Ovary (tissue), 9 donors: ENCODE data around the gene MXD4. TPM values are rescaled to one million over a fixed set of nuclear protein-coding genes. Genes with fewer than 3 reads are reported as not detected.
A peak's percentile ranks its signal among the peaks of the same experiment; 100 is the strongest.

Experiments
- DNase-seq, 5 donors: peaks; one replicate each; pipeline ENCODE4 v3.0.0-alpha.2; 2019 to 2020
- H3K27ac ChIP-seq, 2 donors: fragments of 200-600 bp; one replicate each; pipeline versions ENCODE4 v1.5.1 to v1.8.0; 2019 to 2022
- H3K27me3 ChIP-seq: fragments of 200-600 bp; one replicate; pipeline ENCODE4 v1.8.0; 2022
- H3K36me3 ChIP-seq: fragments of 200-600 bp; sonication (generic); one replicate; pipeline ENCODE4 v1.5.1; 2019
- H3K4me1 ChIP-seq: one replicate; pipeline ENCODE4 v1.8.1; 2013; ENCODE audit warnings: mild to moderate bottlenecking, moderate library complexity; ENCODE audit not compliant: insufficient read depth
- H3K4me3 ChIP-seq: fragments of 200-600 bp; sonication (generic); one replicate; pipeline ENCODE4 v1.5.1; 2017
- H3K9me3 ChIP-seq, 2 donors: fragments of 200-600 bp in 1 of 2; sonication (generic) in 1 of 2; one replicate each; pipeline versions ENCODE4 v1.5.1 to v1.8.1; 2013 to 2019; ENCODE audit warnings: mild to moderate bottlenecking in 1 of 2, moderate library complexity in 1 of 2
- EP300 ChIP-seq: sonication (generic); formaldehyde crosslinking; IDR thresholded peaks from one replicate; pipeline ENCODE4 v1.6.1; 2017; ENCODE audit warnings: antibody characterized with exemption
- POLR2A ChIP-seq: fragments of 450-650 bp; IDR thresholded peaks from one replicate; pipeline ENCODE4 v1.6.1; 2017; ENCODE audit warnings: antibody characterized with exemption, mild to moderate bottlenecking, moderate library complexity
- WGBS, 3 donors: extraction: QIAGEN DNeasy Blood & Tissue Kit in 1 of 3; methylation state at CpG; one replicate each; pipeline versions ENCODE4 v1.1.5 to v1.1.7; 2013 to 2017; 5-methylcytosine and 5-hydroxymethylcytosine counted together
- intact Hi-C, 4 donors: fragments of 100-400 bp; cut with DNase I; formaldehyde crosslinking; loops; one replicate each; pipeline versions ENCODE4 v1.11.0 to v1.15.1; 2022 to 2023
- polyA plus RNA-seq, 2 donors: library from polyadenylated mRNA; stranded (reverse); fragments of 200-250 nt in 1 of 2; fragments of 350-450 nt in 1 of 2; fragmentation: Illumina TruSeq in 1 of 2; extraction: RNeasy Lipid Tissue Mini Kit (QIAGEN cat#74804) in 1 of 2; gene quantifications; one replicate each; pipeline ENCODE4 v1.2.3, GENCODE V29; 2013 to 2014
- total RNA-seq, 7 donors: library from RNA; depleted of rRNA in 2 of 7; stranded (reverse); fragments of >200 nt in 2 of 7; fragmentation: NEBNext Ultra II Directional in 3 of 7; extraction: Animal tissue kit (Norgen Biotek cat#: 25700) in 3 of 7; gene quantifications; one replicate each; pipeline versions ENCODE4 v1.1.0 to v1.2.4, GENCODE V29; 2016 to 2023
- TF ChIP-seq, protein P1 (sequence below), 3 donors: fragments of 450-650 bp in 2 of 3; fragments of 200-600 bp in 1 of 3; IDR thresholded peaks; one replicate each; pipeline versions ENCODE4 v1.5.1 to v1.8.0; 2016 to 2022; ENCODE audit warnings: antibody characterized with exemption in 3 of 3, mild to moderate bottlenecking in 1 of 3
- donor health status: DM: no; HTN: no; CAD: no; lungs with moderate emphysema.
- donor health status: DM: no; HTN: no; CAD: no.
- donor health status: Bipolar disorder and iron deficiency.
- donor health status: DM: yes; HTN: yes; CAD: no.
- donor health status: DM: no; HTN: no; CAD: no.
- donor health status: DM: yes; HTN: yes; CAD: no.

MXD4 gene
- total and polyA plus RNA-seq, 9 donors = 10.3 to 51.4 (median 35.3) TPM

DNA sequence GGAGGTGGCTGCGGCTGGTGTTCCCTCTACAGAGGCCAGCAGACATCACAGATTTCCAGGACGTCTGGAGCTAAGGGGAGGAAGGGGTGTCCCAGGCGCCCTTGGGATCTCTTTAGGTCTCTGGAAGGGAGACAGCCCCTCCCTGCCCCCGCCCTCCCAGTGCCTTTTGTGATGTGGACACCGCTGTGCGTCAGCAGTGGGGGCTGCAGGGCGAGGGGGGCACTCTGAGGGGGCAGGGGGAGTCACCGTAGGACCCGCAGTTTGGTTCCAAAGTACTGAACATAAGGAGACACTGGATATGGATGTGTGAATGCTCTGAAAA is 25.6 kb upstream of the MXD4 start:
- 88 to 89% (median 89%) methylated on average over 9 of the region's 9 CpGs for WGBS, 3 donors
- no peak overlapping the region for H3K27ac ChIP-seq
- H3K4me1 ChIP-seq = no peaks in the 10 kb centered on the region
- intact Hi-C loops = no loop called here
- peak in 1 of 5 donors; percentile 21 for DNase-seq
- H3K36me3 ChIP-seq = no peaks in the 10 kb centered on the region
- H3K27me3 ChIP-seq = no peaks in the 10 kb centered on the region
- H3K9me3 ChIP-seq = no peaks in the 10 kb centered on the region
- TF ChIP-seq, protein P1, sequence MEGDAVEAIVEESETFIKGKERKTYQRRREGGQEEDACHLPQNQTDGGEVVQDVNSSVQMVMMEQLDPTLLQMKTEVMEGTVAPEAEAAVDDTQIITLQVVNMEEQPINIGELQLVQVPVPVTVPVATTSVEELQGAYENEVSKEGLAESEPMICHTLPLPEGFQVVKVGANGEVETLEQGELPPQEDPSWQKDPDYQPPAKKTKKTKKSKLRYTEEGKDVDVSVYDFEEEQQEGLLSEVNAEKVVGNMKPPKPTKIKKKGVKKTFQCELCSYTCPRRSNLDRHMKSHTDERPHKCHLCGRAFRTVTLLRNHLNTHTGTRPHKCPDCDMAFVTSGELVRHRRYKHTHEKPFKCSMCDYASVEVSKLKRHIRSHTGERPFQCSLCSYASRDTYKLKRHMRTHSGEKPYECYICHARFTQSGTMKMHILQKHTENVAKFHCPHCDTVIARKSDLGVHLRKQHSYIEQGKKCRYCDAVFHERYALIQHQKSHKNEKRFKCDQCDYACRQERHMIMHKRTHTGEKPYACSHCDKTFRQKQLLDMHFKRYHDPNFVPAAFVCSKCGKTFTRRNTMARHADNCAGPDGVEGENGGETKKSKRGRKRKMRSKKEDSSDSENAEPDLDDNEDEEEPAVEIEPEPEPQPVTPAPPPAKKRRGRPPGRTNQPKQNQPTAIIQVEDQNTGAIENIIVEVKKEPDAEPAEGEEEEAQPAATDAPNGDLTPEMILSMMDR (IDR thresholded peaks at IDR 0.05) = no peak
- no peak for TF ChIP-seq POLR2A
- no peak for TF ChIP-seq EP300
- no peak overlapping the region for H3K4me3 ChIP-seq

DNA sequence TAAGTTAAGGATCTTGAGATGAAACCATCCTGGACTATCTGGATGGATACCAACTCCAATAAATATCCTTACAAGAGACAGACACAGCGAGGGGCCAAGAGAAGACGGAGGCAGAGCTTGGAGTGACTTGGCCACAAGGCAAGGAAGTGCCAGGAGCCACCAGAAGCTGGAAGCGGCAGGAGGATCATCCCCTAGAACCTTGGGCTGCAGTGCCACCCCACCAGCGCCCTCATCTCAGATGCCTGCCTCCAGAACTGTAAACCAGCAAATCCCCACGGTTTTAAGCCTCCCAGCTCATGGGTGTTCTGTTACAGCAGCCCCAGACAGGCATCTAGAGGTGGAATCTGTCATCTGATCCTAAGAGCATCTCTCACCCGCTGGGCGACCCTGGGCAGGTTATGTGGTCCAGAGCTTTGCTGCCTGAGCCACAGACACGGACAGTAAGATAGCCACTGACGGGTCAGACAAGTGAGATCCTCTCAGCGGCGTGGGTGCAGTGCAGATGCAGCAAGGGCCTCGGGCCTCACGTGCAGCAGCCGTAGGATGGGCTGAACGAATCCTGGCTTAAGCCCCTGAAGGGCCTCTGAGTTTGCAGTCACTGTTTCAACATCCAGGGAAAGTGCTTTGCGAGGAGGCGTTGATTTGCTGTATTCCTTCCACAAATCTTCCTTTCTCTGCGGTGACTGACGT is 25.1 kb upstream of the MXD4 start:
- no peak for TF ChIP-seq EP300
- TF ChIP-seq, protein P1 (IDR thresholded peaks at IDR 0.05) = no peak
- Histone ChIP-seq H3K4me1 (no peaks in the 10 kb centered on the region), H3K27ac (no peak overlapping the region), H3K9me3 (no peaks in the 10 kb centered on the region), H3K27me3 (no peaks in the 10 kb centered on the region), H3K36me3 (no peaks in the 10 kb centered on the region), H3K4me3 (no peak overlapping the region)
- 75 to 85% (median 78%) methylated on average over 19 of the region's 19 CpGs for WGBS, 3 donors
- intact Hi-C loops = no loop called here
- DNase-seq = peak in 1 of 5 donors; percentile 15

DNA sequence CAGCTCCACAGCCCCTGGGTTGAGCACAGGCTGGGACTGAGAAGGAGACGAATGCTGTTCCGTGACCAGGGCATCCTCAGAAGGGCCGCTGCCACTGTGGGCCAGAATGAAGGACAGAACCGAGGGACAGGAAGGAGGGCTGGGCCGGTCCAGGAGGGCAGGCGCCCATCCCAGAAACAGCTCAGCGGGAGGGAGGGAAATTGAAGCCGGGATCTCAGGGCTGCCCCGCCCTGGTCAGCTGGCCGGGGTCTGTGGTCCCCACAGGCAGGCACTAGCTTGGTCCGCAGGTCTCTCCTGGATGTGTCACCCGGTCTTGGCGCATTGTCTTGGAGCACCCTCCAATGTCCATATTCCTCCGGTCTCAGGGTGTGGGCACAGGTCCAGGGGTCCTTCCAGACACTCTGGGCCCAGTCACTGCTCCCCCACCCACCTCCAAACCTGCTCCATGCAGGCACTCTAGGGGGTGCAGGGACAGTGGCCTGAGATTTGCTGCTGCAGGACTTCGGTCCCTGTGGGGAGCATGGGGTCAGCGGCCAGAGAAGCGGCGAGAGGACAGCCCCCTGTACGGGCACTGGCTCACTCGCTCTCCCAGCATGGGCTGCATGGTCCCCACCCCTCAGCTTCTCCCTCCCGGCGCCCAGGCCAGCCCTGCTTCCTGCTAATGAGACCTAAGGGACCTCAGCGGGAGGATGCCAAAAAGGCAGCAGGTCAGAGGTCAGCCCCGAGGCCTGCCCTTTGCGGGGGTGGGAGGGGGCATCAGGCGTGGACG is 23.9 kb upstream of the MXD4 start:
- intact Hi-C loops = no loop called here
- Histone ChIP-seq H3K27ac (no peak overlapping the region), H3K4me1 (no peaks in the 10 kb centered on the region), H3K4me3 (no peak overlapping the region), H3K9me3 (no peaks in the 10 kb centered on the region), H3K27me3 (no peaks in the 10 kb centered on the region), H3K36me3 (no peaks in the 10 kb centered on the region)
- TF ChIP-seq POLR2A = no peak
- no peak for TF ChIP-seq EP300
- TF ChIP-seq, protein P1 (IDR thresholded peaks at IDR 0.05) = no peak
- DNase-seq = peak in 2 of 5 donors; percentile 15 to 31
- 82 to 85% (median 83%) methylated on average over 27 of the region's 27 CpGs for WGBS, 3 donors

DNA sequence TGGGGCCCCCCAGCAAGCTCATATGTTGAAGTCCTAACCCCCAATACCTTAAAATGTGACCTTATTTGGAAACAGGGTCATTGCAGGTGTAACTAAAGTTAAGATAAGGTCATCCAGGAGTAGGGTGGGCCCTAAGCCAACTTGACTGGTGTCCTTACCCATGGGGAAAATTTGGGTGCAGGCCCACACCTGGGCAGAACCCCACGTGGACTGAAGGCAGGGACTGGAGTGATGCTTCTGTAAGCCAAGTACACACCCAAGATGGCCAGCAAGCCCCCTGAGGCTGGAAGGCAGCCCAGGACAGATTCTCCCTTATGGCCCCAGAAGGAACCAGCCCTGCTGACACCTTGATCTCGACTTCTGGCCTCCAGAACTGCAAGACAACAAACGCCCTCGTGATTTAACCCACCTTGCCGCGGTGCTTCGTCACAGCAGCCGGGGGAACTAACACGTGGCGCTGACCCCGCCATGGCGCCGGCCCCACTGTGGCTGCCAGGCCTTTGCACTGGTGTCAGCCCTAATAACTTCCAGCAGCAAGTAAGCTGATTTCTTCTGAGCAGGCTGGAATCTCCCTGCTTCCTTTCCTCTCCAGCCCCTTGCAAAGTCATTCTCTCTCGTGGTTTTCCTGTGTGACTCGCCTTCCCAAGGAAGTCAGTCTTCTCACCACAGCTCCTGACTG is 23.2 kb upstream of the MXD4 start:
- DNase-seq = peak in 3 of 5 donors; percentile 7 to 20 (median 12)
- no peak for TF ChIP-seq EP300
- no peak for TF ChIP-seq POLR2A
- TF ChIP-seq, protein P1 (IDR thresholded peaks at IDR 0.05) = no peak
- intact Hi-C loops = no loop called here
- Histone ChIP-seq H3K9me3 (no peaks in the 10 kb centered on the region), H3K4me1 (no peaks in the 10 kb centered on the region), H3K36me3 (no peaks in the 10 kb centered on the region), H3K27ac (no peak overlapping the region), H3K27me3 (no peaks in the 10 kb centered on the region), H3K4me3 (no peak overlapping the region)
- WGBS, 3 donors = 82 to 89% (median 87%) methylated on average over 15 of the region's 15 CpGs
